Neural progenitor cell (in vitro differentiated cells): ENCODE results near the gene GREM1. TPM values are rescaled to one million over a fixed set of nuclear protein-coding genes. Genes with fewer than 3 reads are reported as not detected.

Experiments used
- DNase-seq: peaks from one replicate; pipeline ENCODE4 v3.0.0-alpha.2; 2016; ENCODE audit warnings: low spot score
- H2AFZ ChIP-seq: fragments of 200-600 bp; sonication (generic); replicated peaks from 2 replicates; pipeline ENCODE4 v1.6.1; 2016; ENCODE audit warnings: antibody characterized with exemption
- H3F3A ChIP-seq: fragments of 200-600 bp; sonication (generic); 2 replicates; pipeline ENCODE4 v1.6.1; 2016; ENCODE audit warnings: antibody characterized with exemption, low read depth
- H3K27ac ChIP-seq: fragments of 200-600 bp; sonication (generic); 2 replicates; pipeline ENCODE4 v1.5.1; 2016; ENCODE audit warnings: mild to moderate bottlenecking
- H3K27me3 ChIP-seq: fragments of 200-600 bp; sonication (generic); 2 replicates; pipeline ENCODE4 v1.6.1; 2016; ENCODE audit warnings: mild to moderate bottlenecking, moderate library complexity
- H3K36me3 ChIP-seq: fragments of 200-600 bp; sonication (generic); 2 replicates; pipeline ENCODE4 v1.5.1; 2016
- H3K4me1 ChIP-seq: fragments of 200-600 bp; sonication (generic); 2 replicates; pipeline ENCODE4 v1.6.1; 2016; ENCODE audit warnings: mixed run types
- H3K4me2 ChIP-seq: fragments of 200-600 bp; sonication (generic); 2 replicates; pipeline ENCODE4 v1.6.1; 2016
- H3K4me3 ChIP-seq: fragments of 200-600 bp; sonication (generic); 2 replicates; pipeline ENCODE4 v1.5.1; 2016
- H3K79me2 ChIP-seq: fragments of 200-600 bp; sonication (generic); 2 replicates; pipeline ENCODE4 v1.6.1; 2016; ENCODE audit warnings: low read depth
- H3K9ac ChIP-seq: fragments of 200-600 bp; sonication (generic); 2 replicates; pipeline ENCODE4 v1.6.1; 2016
- H3K9me3 ChIP-seq: fragments of 200-600 bp; sonication (generic); 2 replicates; pipeline ENCODE4 v1.5.1; 2016; ENCODE audit warnings: low read depth
- H4K20me1 ChIP-seq: fragments of 200-600 bp; sonication (generic); 2 replicates; pipeline ENCODE4 v1.6.1; 2016; ENCODE audit warnings: low read depth
- H3K27ac Mint-ChIP-seq: 3 replicates; pipeline ENCODE4 v1.8.0; 2021; ENCODE audit warnings: mixed read lengths
- H3K27me3 Mint-ChIP-seq: 2 replicates; pipeline ENCODE4 v1.8.0; 2022; ENCODE audit warnings: low read depth, mild to moderate bottlenecking, inconsistent platforms, moderate library complexity, mixed read lengths; ENCODE audit not compliant: insufficient read depth
- H3K36me3 Mint-ChIP-seq: 3 replicates; pipeline ENCODE4 v1.8.0; 2021; ENCODE audit warnings: mixed read lengths
- H3K4me1 Mint-ChIP-seq: 3 replicates; pipeline ENCODE4 v1.8.0; 2021; ENCODE audit warnings: mixed read lengths
- H3K4me3 Mint-ChIP-seq: 3 replicates; pipeline ENCODE4 v1.8.0; 2021; ENCODE audit warnings: mild to moderate bottlenecking, moderate library complexity, mixed read lengths
- H3K9me3 Mint-ChIP-seq: 3 replicates; pipeline ENCODE4 v1.8.0; 2020; ENCODE audit warnings: mixed read lengths
- EZH2 ChIP-seq: fragments of 200-600 bp; sonication (generic); IDR thresholded peaks from 2 replicates; pipeline ENCODE4 v1.6.1; 2017; ENCODE audit warnings: antibody characterized with exemption, mild to moderate bottlenecking, moderate library complexity
- EZH2phosphoT487 ChIP-seq: fragments of 200-600 bp; sonication (generic); IDR thresholded peaks from 2 replicates; pipeline ENCODE4 v1.6.1; 2017; ENCODE audit warnings: antibody characterized with exemption
- total RNA-seq: library from RNA; depleted of rRNA; stranded (reverse); fragments of >200 nt; gene quantifications from 2 replicates; pipeline ENCODE4 v1.2.3, GENCODE V29; 2015; ENCODE audit warnings: low replicate concordance
- TF ChIP-seq, protein P1 (sequence below): fragments of 200-600 bp; sonication (generic); IDR thresholded peaks from 2 replicates; pipeline ENCODE4 v1.5.1; 2017; ENCODE audit warnings: antibody characterized with exemption, mild to moderate bottlenecking

Gene GREM1
- total RNA-seq, 1 donor from 2014 or later = 4.4 TPM

DNA sequence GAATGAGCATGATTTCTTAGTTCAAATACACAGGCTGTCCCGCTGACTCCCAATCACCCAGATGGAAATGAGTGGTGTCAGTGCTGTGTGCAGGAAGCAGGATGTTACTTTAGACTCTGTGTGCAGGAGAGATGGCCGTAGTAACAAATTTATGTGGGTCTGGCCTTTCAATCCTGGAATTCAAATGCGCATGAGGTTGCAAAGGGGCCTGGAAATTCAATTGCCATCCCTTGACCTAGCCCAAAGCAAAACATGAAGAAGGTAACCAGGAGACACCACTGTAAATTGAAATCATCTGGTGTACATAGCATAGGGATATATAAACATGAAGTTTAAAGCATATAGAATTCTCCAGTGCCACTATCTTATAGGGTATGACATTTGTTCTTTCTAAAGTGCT is 33.2 kb downstream of the GREM1 start:
- Histone ChIP-seq H3K9ac (no peak overlapping the region), H3K36me3 (no peaks in the 10 kb centered on the region), H3K27ac (no peak overlapping the region), H3K4me1 (no peaks in the 10 kb centered on the region), H4K20me1 (no peaks in the 10 kb centered on the region), H3K4me3 (no peak overlapping the region), H3K27me3 (no peaks in the 10 kb centered on the region), H3K79me2 (no peaks in the 10 kb centered on the region), H3K4me2 (no peak overlapping the region), H2AFZ (no peak overlapping the region), H3F3A (no peaks in the 10 kb centered on the region), H3K9me3 (no peaks in the 10 kb centered on the region)
- H3K27ac Mint-ChIP-seq = no peak overlapping the region
- peaks cover 2% of the 10 kb centered on the region for H3K9me3 Mint-ChIP-seq
- DNase-seq = no peak
- TF ChIP-seq, protein P1, sequence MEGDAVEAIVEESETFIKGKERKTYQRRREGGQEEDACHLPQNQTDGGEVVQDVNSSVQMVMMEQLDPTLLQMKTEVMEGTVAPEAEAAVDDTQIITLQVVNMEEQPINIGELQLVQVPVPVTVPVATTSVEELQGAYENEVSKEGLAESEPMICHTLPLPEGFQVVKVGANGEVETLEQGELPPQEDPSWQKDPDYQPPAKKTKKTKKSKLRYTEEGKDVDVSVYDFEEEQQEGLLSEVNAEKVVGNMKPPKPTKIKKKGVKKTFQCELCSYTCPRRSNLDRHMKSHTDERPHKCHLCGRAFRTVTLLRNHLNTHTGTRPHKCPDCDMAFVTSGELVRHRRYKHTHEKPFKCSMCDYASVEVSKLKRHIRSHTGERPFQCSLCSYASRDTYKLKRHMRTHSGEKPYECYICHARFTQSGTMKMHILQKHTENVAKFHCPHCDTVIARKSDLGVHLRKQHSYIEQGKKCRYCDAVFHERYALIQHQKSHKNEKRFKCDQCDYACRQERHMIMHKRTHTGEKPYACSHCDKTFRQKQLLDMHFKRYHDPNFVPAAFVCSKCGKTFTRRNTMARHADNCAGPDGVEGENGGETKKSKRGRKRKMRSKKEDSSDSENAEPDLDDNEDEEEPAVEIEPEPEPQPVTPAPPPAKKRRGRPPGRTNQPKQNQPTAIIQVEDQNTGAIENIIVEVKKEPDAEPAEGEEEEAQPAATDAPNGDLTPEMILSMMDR = no peak
- peaks cover 2% of the 10 kb centered on the region for H3K4me1 Mint-ChIP-seq
- H3K27me3 Mint-ChIP-seq = peaks cover 2% of the 10 kb centered on the region
- H3K4me3 Mint-ChIP-seq = no peak overlapping the region
- H3K36me3 Mint-ChIP-seq = no peaks in the 10 kb centered on the region

DNA sequence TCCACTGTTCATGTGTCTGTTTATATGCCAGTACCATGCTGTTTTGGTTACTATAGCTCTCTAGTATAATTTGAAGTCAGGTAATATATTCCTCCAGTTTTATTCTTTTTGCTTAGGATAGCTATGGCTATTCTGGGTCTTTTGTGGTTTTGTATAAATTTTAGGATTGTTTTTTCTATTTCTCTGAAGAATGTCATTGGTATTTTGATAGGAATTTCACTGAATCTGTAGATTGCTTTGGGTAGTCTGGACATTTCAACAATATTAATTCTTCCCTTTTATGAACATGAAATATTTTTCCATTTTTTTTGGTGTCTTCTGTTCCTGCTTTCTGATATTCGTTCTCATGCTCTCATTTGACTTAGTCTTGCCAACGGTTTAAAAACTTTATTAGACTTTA is 39.6 kb downstream of the GREM1 start:
- Mint-ChIP-seq H3K4me3 (no peak overlapping the region), H3K27me3 (peaks cover 2% of the 10 kb centered on the region), H3K36me3 (no peaks in the 10 kb centered on the region), H3K27ac (no peak overlapping the region), H3K9me3 (peaks cover 4% of the 10 kb centered on the region), H3K4me1 (no peaks in the 10 kb centered on the region)
- no peaks in the 10 kb centered on the region for H3K36me3 ChIP-seq
- H3K79me2 ChIP-seq = no peaks in the 10 kb centered on the region
- no peak overlapping the region for H3K4me3 ChIP-seq
- H2AFZ ChIP-seq = no peak overlapping the region
- H3K4me1 ChIP-seq = no peaks in the 10 kb centered on the region
- no peak overlapping the region for H3K9ac ChIP-seq
- TF ChIP-seq EZH2 (no peak), EZH2phosphoT487 (no peak)
- TF ChIP-seq, protein P1 = no peak
- H3K9me3 ChIP-seq = no peaks in the 10 kb centered on the region
- H3K4me2 ChIP-seq = no peak overlapping the region
- no peaks in the 10 kb centered on the region for H3K27me3 ChIP-seq
- H4K20me1 ChIP-seq = no peaks in the 10 kb centered on the region
- H3F3A ChIP-seq = no peaks in the 10 kb centered on the region
- no peak overlapping the region for H3K27ac ChIP-seq
- DNase-seq = no peak

DNA sequence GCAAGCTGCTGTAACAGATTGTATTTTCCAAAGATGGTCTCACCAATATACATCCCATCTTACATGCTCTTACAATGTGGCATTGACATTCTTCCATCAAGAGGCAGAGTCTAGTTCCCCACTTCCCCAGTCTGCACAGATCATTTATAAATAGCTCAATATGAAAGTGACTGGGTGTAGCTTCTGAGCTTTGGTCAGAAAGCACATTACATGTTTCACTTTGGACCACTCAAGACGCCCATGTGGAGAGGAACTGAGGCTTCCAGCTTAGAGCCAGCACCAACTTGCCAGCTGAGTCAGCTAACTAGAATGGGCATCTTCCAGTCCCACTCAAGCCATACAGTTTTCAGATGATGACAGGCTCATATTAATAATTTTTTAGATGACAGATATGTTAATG is 45.5 kb downstream of the GREM1 start:
- Mint-ChIP-seq H3K27me3 (no peaks in the 10 kb centered on the region), H3K27ac (no peak overlapping the region), H3K4me1 (no peaks in the 10 kb centered on the region), H3K9me3 (peaks cover 2% of the 10 kb centered on the region), H3K36me3 (no peaks in the 10 kb centered on the region), H3K4me3 (no peak overlapping the region)
- Histone ChIP-seq H4K20me1 (no peaks in the 10 kb centered on the region), H2AFZ (no peak overlapping the region), H3K9me3 (no peaks in the 10 kb centered on the region), H3K9ac (no peak overlapping the region), H3K4me2 (no peak overlapping the region), H3K4me3 (no peak overlapping the region), H3F3A (no peaks in the 10 kb centered on the region), H3K27me3 (no peaks in the 10 kb centered on the region), H3K27ac (no peak overlapping the region), H3K36me3 (no peaks in the 10 kb centered on the region), H3K79me2 (no peaks in the 10 kb centered on the region), H3K4me1 (no peaks in the 10 kb centered on the region)
- no peak for TF ChIP-seq EZH2phosphoT487
- TF ChIP-seq EZH2 = no peak
- TF ChIP-seq, protein P1 = no peak
- no peak for DNase-seq

DNA sequence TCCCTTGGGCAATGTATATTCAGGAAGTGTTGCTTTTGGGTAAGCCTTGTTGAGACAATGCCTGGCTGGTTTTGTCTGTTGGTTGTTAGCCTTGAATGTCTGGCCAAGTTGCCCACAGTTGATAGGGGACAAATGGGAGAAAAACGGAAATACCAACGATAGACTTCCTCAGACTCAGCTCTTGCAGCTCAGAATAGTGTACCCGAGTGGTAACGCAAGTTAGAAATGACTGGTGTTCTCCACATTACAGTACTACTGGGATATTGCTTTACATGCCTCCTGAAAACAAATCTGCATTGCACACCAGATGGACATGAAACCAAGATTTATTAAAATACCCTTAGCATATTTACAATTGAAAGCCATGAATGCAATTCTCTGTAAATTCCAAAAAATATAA is 47.4 kb downstream of the GREM1 start:
- Mint-ChIP-seq H3K27ac (no peak overlapping the region), H3K36me3 (no peaks in the 10 kb centered on the region), H3K4me1 (no peaks in the 10 kb centered on the region), H3K27me3 (no peaks in the 10 kb centered on the region), H3K4me3 (no peak overlapping the region), H3K9me3 (peaks cover 2% of the 10 kb centered on the region)
- Histone ChIP-seq H3K27me3 (no peaks in the 10 kb centered on the region), H3K9ac (no peak overlapping the region), H3F3A (no peaks in the 10 kb centered on the region), H3K27ac (no peak overlapping the region), H3K9me3 (no peaks in the 10 kb centered on the region), H3K4me3 (no peak overlapping the region), H2AFZ (no peak overlapping the region), H3K79me2 (no peaks in the 10 kb centered on the region), H3K4me1 (no peaks in the 10 kb centered on the region), H3K4me2 (no peak overlapping the region), H3K36me3 (no peaks in the 10 kb centered on the region), H4K20me1 (no peaks in the 10 kb centered on the region)
- no peak for DNase-seq
- no peak for TF ChIP-seq EZH2
- no peak for TF ChIP-seq EZH2phosphoT487
